ENCODE results near the gene ACTN3. TPM values are rescaled to one million over a fixed set of nuclear protein-coding genes. Genes with fewer than 3 reads are reported as not detected.

Gene ACTN3
- polyA plus RNA-seq (2012; ENCODE audit: insufficient read depth, insufficient read length, low read depth): not detected

DNA sequence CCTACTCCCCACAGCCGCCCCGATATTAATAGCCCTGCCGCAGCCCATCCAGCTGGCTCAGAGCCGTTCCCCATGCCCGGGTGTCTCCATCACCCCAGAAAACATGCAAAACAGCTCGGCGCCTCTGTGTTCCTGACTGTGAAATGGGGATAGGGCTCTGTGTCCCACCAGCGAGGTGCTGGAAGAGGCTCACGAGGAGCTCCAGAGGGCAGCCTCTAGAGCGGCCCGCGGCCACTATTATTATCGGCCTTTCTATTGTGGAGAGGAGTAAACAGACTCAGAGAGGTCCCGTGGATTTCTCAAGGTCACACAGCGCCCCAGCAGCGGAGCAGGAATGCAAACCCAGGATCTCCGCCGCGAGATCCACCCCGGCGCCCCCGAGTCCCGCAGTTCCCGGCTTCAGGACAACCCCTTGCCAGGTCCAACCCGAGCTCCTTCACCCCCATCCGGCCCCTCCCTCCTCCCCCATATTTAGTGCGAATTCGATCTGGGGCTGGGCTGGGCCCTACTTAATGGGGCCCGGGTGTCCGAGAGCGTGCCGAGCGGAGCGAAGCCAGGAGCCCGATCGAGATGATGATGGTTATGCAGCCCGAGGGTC lies at the start of gene ACTN3:
Gene ACTN3, plus strand, starts transcription at position 536 of the 598 bp plus-strand sequence. Its CDS starts 35 bp downstream, at position 571.
- Histone ChIP-seq H3K4me1 (no peaks in the 10 kb centered on the region; the same call in 1 of the 2 replicates), H3K4me3 (ENCODE audit: low read depth, low read length) (peak within 1 kb of the TSS; percentile 84), H3K9me3 (no peaks in the 10 kb centered on the region), H3K36me3 (no peaks in the 10 kb centered on the region), H3K27me3 (no peaks in the 10 kb centered on the region)
- DNase-seq: no peak
- TF ChIP-seq, protein P1, sequence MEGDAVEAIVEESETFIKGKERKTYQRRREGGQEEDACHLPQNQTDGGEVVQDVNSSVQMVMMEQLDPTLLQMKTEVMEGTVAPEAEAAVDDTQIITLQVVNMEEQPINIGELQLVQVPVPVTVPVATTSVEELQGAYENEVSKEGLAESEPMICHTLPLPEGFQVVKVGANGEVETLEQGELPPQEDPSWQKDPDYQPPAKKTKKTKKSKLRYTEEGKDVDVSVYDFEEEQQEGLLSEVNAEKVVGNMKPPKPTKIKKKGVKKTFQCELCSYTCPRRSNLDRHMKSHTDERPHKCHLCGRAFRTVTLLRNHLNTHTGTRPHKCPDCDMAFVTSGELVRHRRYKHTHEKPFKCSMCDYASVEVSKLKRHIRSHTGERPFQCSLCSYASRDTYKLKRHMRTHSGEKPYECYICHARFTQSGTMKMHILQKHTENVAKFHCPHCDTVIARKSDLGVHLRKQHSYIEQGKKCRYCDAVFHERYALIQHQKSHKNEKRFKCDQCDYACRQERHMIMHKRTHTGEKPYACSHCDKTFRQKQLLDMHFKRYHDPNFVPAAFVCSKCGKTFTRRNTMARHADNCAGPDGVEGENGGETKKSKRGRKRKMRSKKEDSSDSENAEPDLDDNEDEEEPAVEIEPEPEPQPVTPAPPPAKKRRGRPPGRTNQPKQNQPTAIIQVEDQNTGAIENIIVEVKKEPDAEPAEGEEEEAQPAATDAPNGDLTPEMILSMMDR (IDR thresholded peaks at IDR 0.05; ENCODE audit: low read depth, low read length): no peak

DNA sequence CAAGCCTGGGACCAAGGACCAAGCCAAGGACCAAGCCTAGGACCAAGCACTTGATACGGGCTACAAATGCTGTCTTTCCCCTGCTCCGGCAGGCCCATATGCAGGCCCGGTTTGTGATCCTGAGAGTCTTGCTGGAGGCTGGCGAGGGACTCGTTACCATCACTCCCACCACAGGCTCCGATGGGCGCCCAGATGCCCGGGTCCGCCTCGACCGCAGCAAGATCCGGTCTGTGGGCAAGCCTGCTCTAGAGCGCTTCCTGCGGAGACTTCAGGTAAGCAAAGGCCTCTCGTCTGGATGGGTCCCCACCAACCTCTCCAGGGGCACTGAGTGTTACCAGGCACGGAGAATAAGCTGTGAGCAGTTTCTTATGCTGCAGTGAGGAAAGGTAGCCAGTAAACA lies 49.5 kb upstream of the ACTN3 start:
- Histone ChIP-seq H3K36me3 (peaks cover 7% of the 10 kb centered on the region; the same call in 1 of the 2 replicates), H3K9me3 (no peaks in the 10 kb centered on the region), H3K4me1 (no peaks in the 10 kb centered on the region), H3K4me3 (ENCODE audit: low read depth, low read length) (no peak overlapping the region), H3K27me3 (no peaks in the 10 kb centered on the region)
- no peak for DNase-seq
- TF ChIP-seq, protein P1 (IDR thresholded peaks at IDR 0.05; ENCODE audit: low read depth, low read length): no peak

DNA sequence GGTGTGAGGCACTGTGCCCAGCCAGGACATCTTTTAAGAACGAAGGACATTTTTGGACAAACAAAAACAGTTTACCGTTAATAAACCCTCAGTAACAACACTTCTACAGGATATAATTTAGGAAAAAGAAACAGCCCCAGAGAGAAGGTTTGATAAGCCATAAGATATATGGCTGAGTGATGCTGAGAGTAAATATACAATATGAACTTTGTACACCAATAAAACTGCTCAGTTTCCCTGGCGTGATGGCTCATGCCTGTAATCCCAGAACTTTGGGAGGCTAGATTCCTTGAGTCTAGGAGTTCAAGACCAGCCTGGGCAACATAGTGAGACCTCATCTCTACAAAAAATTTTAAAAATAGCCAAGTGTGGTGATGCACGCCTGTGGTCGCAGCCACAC lies 48.2 kb upstream of the ACTN3 start:
- TF ChIP-seq, protein P1 (IDR thresholded peaks at IDR 0.05; ENCODE audit: low read depth, low read length): no peak
- H3K36me3 ChIP-seq: peaks cover 7% of the 10 kb centered on the region; the same call in 1 of the 2 replicates
- H3K4me1 ChIP-seq: no peaks in the 10 kb centered on the region
- no peaks in the 10 kb centered on the region for H3K27me3 ChIP-seq
- H3K4me3 ChIP-seq (ENCODE audit: low read depth, low read length): no peak overlapping the region
- no peaks in the 10 kb centered on the region for H3K9me3 ChIP-seq
- no peak for DNase-seq

DNA sequence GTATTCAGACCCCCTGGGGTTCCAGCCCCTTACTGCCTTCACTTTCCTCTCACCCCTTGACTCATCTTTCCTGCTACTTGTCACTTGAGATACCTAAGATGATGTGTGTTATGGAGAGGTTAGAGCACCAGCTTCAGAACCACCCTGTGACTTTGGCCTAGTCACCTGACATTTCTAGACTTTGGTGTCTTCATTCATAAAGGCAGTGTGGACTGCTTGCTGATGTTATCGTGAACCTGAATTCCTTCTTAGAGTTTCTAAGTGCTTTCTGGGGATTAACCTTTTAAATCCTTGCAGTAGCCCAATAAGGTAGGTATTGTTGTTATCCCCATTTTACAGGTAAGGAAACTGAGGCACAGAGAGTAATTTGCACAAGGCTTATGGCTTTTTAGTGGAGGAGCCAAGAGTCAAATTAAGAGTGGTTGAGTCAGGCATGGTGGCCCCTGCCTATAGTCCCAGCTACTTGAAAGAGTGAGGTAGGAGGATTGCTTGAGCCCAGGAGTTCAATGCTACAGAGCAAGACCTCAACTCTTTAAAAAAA lies 41.4 kb upstream of the ACTN3 start:
- no peaks in the 10 kb centered on the region for H3K9me3 ChIP-seq
- H3K36me3 ChIP-seq: no peaks in the 10 kb centered on the region
- H3K4me1 ChIP-seq: no peaks in the 10 kb centered on the region
- H3K4me3 ChIP-seq (ENCODE audit: low read depth, low read length): no peak overlapping the region
- TF ChIP-seq, protein P1 (IDR thresholded peaks at IDR 0.05; ENCODE audit: low read depth, low read length): no peak
- no peak for DNase-seq
- H3K27me3 ChIP-seq: no peaks in the 10 kb centered on the region

DNA sequence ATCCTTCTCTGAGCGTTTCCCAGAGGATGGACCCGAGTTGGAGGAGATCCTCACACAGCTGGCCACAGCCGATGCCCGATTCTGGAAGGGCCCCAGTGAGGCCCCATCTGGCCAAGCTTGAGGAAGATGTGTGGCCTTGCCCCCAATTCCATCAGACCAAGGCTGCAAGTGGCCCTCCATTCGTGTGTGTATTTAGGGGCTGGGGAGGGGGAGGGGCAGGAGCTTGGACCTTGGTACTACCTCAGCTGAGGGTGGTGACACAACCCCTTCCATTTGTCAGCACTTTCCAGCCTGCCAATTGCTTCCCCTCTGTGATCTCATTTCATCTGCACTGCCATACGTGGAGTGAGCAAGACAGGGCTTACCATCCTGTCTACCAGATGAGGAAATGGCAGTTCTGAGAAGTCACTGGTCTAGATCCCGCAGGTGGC lies 37.6 kb upstream of the ACTN3 start:
- Histone ChIP-seq H3K4me3 (ENCODE audit: low read depth, low read length) (no peak overlapping the region), H3K27me3 (no peaks in the 10 kb centered on the region), H3K9me3 (no peaks in the 10 kb centered on the region), H3K4me1 (no peaks in the 10 kb centered on the region), H3K36me3 (peaks cover 7% of the 10 kb centered on the region)
- TF ChIP-seq, protein P1 (IDR thresholded peaks at IDR 0.05; ENCODE audit: low read depth, low read length): no peak
- no peak for DNase-seq
